Gastrocnemius medialis (tissue), 4 donors: ENCODE measurements around the gene PCAT7. TPM values are rescaled to one million over a fixed set of nuclear protein-coding genes. Genes with fewer than 3 reads are reported as not detected.

ENCODE experiments used
- total RNA-seq, 4 donors: library from RNA; depleted of rRNA; stranded (reverse); fragments of >200 nt; gene quantifications; one replicate each; pipeline versions ENCODE4 v1.1.0 to v1.2.3, GENCODE V29; 2016

Gene PCAT7
- total RNA-seq, 4 donors from 2014 or later: not detected

Other genes with a start within 250 kb of the PCAT7 start
- not detected for gene NUTM2F, start 226.4 kb upstream of the PCAT7 start, total RNA-seq
- gene FBP2, start 38.7 kb downstream of the PCAT7 start, total RNA-seq: 10 to 100 TPM; 12.1 to 56.5 (median 41.5) TPM
- 1 to 10 TPM in 2 of 4 donors, under 1 TPM in 1, not detected in 1; 0.46 to 3.5 (median 1.7) TPM for gene FBP1, start 84.4 kb downstream of the PCAT7 start, total RNA-seq
- gene AOPEP, start 171.6 kb downstream of the PCAT7 start, total RNA-seq: 100 to 1,000 TPM in 2 of 4 donors, 10 to 100 TPM in 2; 56.5 to 160 (median 103) TPM